Measurements from ENCODE around the gene MYO1E. TPM values are rescaled to one million over a fixed set of nuclear protein-coding genes. Genes with fewer than 3 reads are reported as not detected.

Gene MYO1E
- total and polyA plus RNA-seq, 2 of the 4 experiments (the other 2 are of a cell fraction): 13.4 to 37.3 TPM

- H3K56ac ChIP-seq (ENCODE audit: extremely low read depth, insufficient read depth, low read length): no peak overlapping the region
- H3K4ac ChIP-seq (ENCODE audit: low read depth, low read length): no peak overlapping the region
- no peak overlapping the region for H3K4me3 ChIP-seq (ENCODE audit: insufficient read depth, low read depth, low read length)
- no peak for ATAC-seq (ENCODE audit: low read depth)
- H4K91ac ChIP-seq (ENCODE audit: insufficient read depth, low read depth, low read length): no peak overlapping the region
- no peak overlapping the region for H3K4me2 ChIP-seq (ENCODE audit: low read depth, low read length)
- H3K79me1 ChIP-seq (ENCODE audit: low read depth in 1 of 2, low read length in 2 of 2): peaks cover 20 to 34% of the 10 kb centered on the region in 2 experiments
- H4K8ac ChIP-seq (ENCODE audit: low read depth in 2 of 2, low read length in 2 of 2): no peak overlapping the region
- H3K27ac ChIP-seq (ENCODE audit: insufficient read depth, low read length): no peak overlapping the region
- H2AK5ac ChIP-seq (ENCODE audit: low read depth, low read length): no peak overlapping the region
- no peak overlapping the region for H2BK120ac ChIP-seq (ENCODE audit: low read depth, low read length)
- no peak overlapping the region for H2BK5ac ChIP-seq (ENCODE audit: low read depth, low read length, poor library complexity, severe bottlenecking)
- DNase-seq: no peak
- no peak overlapping the region for H3K18ac ChIP-seq (ENCODE audit: low read depth, low read length)
- no peak overlapping the region for H2BK20ac ChIP-seq (ENCODE audit: low read depth, low read length)
- POLR2A ChIA-PET (ENCODE audit: unreplicated experiment): no interaction called here
- in situ Hi-C loops (cut with MboI; ENCODE audit: low sequenced_read_pairs) (no loop called here), intact Hi-C loops (cut with micrococcal nuclease) (no loop called here), dilution Hi-C loops (cut with HindIII; ENCODE audit: low sequenced_read_pairs, unreplicated experiment) (no loop called here)
- CTCF ChIA-PET: interaction anchor here (1.7 kb wide), 1 partner anchor 10 kb away, joined by 6 read pairs; no protein-coding TSS in a partner anchor
- H3K9me1 ChIP-seq (ENCODE audit: insufficient read depth, low read length): peaks cover 5% of the 10 kb centered on the region
- peaks cover 2% of the 10 kb centered on the region for H3K4me1 ChIP-seq (ENCODE audit: control insufficient read depth, insufficient read depth, low read length)
- no CpG with 5 or more reads among the region's 8 CpGs for WGBS, 2 experiments (ENCODE audit: extremely low coverage in 2 of 2, insufficient read length in 1 of 2)
- H3K9me3 ChIP-seq (ENCODE audit: control insufficient read depth, insufficient read depth, low read length): no peaks in the 10 kb centered on the region
- TF ChIP-seq RAD21 (IDR thresholded peaks at IDR 0.05; ENCODE audit: low read length): no peak
- TF ChIP-seq USF2 (IDR thresholded peaks at IDR 0.05; ENCODE audit: low read depth, low read length): no peak
- TF ChIP-seq FOS (IDR thresholded peaks at IDR 0.05; ENCODE audit: low read depth, low read length): no peak
- no peaks in the 10 kb centered on the region for H3K27me3 ChIP-seq (ENCODE audit: control insufficient read depth, insufficient read depth, low read length)
- no peak overlapping the region for H3K14ac ChIP-seq (replicated peaks; ENCODE audit: low read depth, low read length)
- no peak overlapping the region for H4K5ac ChIP-seq (ENCODE audit: low read depth, low read length)
- no peak overlapping the region for H3K9ac ChIP-seq (ENCODE audit: low read depth, low read length)
- H2AFZ ChIP-seq (replicated peaks; ENCODE audit: low read length, poor library complexity): no peak overlapping the region
- H3K23ac ChIP-seq (ENCODE audit: low read depth, low read length): no peak overlapping the region
- H2AK9ac ChIP-seq (replicated peaks; ENCODE audit: low read depth, low read length, poor library complexity): no peak overlapping the region
- no peaks in the 10 kb centered on the region; the same call in 1 of the 2 replicates for H3K36me3 ChIP-seq (ENCODE audit: control insufficient read depth, insufficient read depth, low read length)
- no peaks in the 10 kb centered on the region; the same call in 1 of the 2 replicates for H4K20me1 ChIP-seq (ENCODE audit: insufficient read depth, low read length)
- H2BK15ac ChIP-seq (ENCODE audit: low read depth, low read length): no peak overlapping the region
- BruUV-seq (replicated peaks): no TSS peak
Measured at GRCh38 chr15:59237119-59237855, 135.4 kb downstream of the MYO1E start.

All from IMR-90 (cell line).